ENCODE measurements around the gene PHF2. TPM values are rescaled to one million over a fixed set of nuclear protein-coding genes. Genes with fewer than 3 reads are reported as not detected.

PHF2 gene
- total RNA-seq, 1 experiment from 2014 or later: 17.4 TPM

DNA sequence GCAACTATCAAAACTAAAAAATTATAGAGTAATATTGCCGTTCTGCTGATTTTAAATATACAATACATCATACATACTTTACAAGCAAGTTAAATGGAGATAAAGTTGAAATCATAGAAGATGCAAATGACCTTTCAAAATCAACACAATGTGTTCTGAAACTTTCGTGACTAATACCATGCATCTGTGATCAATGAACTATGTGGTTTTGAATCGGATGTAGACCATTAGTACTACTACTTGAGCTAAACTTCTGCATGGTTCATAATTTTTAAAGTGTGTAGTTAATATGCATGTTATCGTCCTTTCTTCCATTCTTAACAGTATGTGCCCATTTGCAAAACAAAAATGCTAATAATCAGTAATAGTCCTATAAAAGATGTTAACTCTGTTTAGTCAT, 11.3 kb upstream of the PHF2 start:
- no peaks in the 10 kb centered on the region; the same call in 1 of the 2 replicates for H3K4me1 ChIP-seq (ENCODE audit: insufficient read depth, low read length)
- no peak overlapping the region for H3K27ac Mint-ChIP-seq
- no peaks in the 10 kb centered on the region for H3K27me3 ChIP-seq (ENCODE audit: insufficient read depth, low read length)
- H2AK5ac ChIP-seq (ENCODE audit: insufficient read length, low read length): no peak overlapping the region
- H4K8ac ChIP-seq (replicated peaks; ENCODE audit: insufficient read length, low read depth, low read length): no peak overlapping the region
- no peaks in the 10 kb centered on the region for H4K20me1 ChIP-seq (ENCODE audit: control insufficient read depth, insufficient read depth, insufficient read length)
- TF ChIP-seq, protein P1, sequence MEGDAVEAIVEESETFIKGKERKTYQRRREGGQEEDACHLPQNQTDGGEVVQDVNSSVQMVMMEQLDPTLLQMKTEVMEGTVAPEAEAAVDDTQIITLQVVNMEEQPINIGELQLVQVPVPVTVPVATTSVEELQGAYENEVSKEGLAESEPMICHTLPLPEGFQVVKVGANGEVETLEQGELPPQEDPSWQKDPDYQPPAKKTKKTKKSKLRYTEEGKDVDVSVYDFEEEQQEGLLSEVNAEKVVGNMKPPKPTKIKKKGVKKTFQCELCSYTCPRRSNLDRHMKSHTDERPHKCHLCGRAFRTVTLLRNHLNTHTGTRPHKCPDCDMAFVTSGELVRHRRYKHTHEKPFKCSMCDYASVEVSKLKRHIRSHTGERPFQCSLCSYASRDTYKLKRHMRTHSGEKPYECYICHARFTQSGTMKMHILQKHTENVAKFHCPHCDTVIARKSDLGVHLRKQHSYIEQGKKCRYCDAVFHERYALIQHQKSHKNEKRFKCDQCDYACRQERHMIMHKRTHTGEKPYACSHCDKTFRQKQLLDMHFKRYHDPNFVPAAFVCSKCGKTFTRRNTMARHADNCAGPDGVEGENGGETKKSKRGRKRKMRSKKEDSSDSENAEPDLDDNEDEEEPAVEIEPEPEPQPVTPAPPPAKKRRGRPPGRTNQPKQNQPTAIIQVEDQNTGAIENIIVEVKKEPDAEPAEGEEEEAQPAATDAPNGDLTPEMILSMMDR (conservative IDR thresholded peaks at IDR 0.05): no peak
- H2AFZ ChIP-seq (ENCODE audit: low read length): no peak overlapping the region
- H3K23ac ChIP-seq (ENCODE audit: insufficient read length, low read depth, low read length): no peak overlapping the region
- H3K36me3 Mint-ChIP-seq (ENCODE audit: insufficient read depth in 1 of 3, low read depth in 3 of 3): peaks cover 17 to 45% (median 25%) of the 10 kb centered on the region in 3 experiments; a peak in 6 of 7 replicates
- H3K79me2 ChIP-seq (ENCODE audit: insufficient read depth, low read length): no peaks in the 10 kb centered on the region
- no peak overlapping the region for H2BK15ac ChIP-seq (ENCODE audit: low read depth, low read length)
- no peak overlapping the region for H3K14ac ChIP-seq (ENCODE audit: insufficient read depth, low read length)
- no peaks in the 10 kb centered on the region for H3K79me1 ChIP-seq (ENCODE audit: insufficient read depth, low read depth, low read length, poor library complexity, severe bottlenecking)
- no peak overlapping the region for H2BK5ac ChIP-seq (ENCODE audit: insufficient read length, low read length)
- no peaks in the 10 kb centered on the region for H3K9me3 ChIP-seq (ENCODE audit: control insufficient read depth, low read depth, low read length)
- no peak overlapping the region for H3K4me3 Mint-ChIP-seq
- no peak overlapping the region for H4K5ac ChIP-seq (ENCODE audit: insufficient read length, low read depth, low read length)
- no peak overlapping the region for H3K18ac ChIP-seq (ENCODE audit: insufficient read length, low read depth, low read length)
- peaks cover 6% of the 10 kb centered on the region for H3K23me2 ChIP-seq (ENCODE audit: insufficient read length, low read depth, low read length, poor library complexity, severe bottlenecking)
- H3K56ac ChIP-seq (ENCODE audit: insufficient read length, low read depth, low read length): no peak overlapping the region
- H3T11ph ChIP-seq (ENCODE audit: low read length): no peak overlapping the region
- no peak for DNase-seq
- H3K4me2 ChIP-seq (ENCODE audit: insufficient read depth, insufficient read length, low read length): no peak overlapping the region
- no peak overlapping the region for H3K27ac ChIP-seq (ENCODE audit: insufficient read length, low read depth, low read length)
- H3K27me3 Mint-ChIP-seq (ENCODE audit: low read depth): peaks cover 1% of the 10 kb centered on the region; the same call in 1 of the 2 replicates
- H3K9ac ChIP-seq (ENCODE audit: extremely low read depth, insufficient read length, low read length): no peak overlapping the region
- no peak overlapping the region for H3K4ac ChIP-seq (ENCODE audit: low read depth, low read length)
- no peaks in the 10 kb centered on the region; a peak in 1 of 5 replicates for H3K9me3 Mint-ChIP-seq
- H2BK12ac ChIP-seq (ENCODE audit: insufficient read length, low read depth, low read length): no peak overlapping the region
- WGBS (ENCODE audit: extremely low coverage, insufficient read length, low lambda C conversion rate): no CpG with 5 or more reads among the region's 4 CpGs
- H4K91ac ChIP-seq (ENCODE audit: insufficient read length, low read depth, low read length): no peak overlapping the region
- peaks cover 21 to 23% of the 10 kb centered on the region in 2 experiments for H3K4me1 Mint-ChIP-seq
- no peak overlapping the region for H2BK20ac ChIP-seq (ENCODE audit: low read depth, low read length, poor library complexity, severe bottlenecking)
- H2BK120ac ChIP-seq (ENCODE audit: low read depth, low read length, poor library complexity, severe bottlenecking): no peak overlapping the region

Data from H9 (cell line).